Measurements from ENCODE around the gene SLC35B2.

GRCh38 chr6:44300292-44300823 lies 43.0 kb upstream of the SLC35B2 start:
- no peak for TF ChIP-seq CTCF (conservative IDR thresholded peaks at IDR 0.05 in 1 of 2, IDR thresholded peaks at IDR 0.05 in 1 of 2; ENCODE audit: low read depth in 1 of 2, low read length in 2 of 2)
- TF ChIP-seq EZH2 (IDR thresholded peaks at IDR 0.05; ENCODE audit: low read length, missing control alignments) = no peak
